ENCODE results near the gene ANKRD55.

ANKRD55 gene

GRCh38 chr5:56161927-56162326 is 71.2 kb downstream of the ANKRD55 start:
- no peak for TF ChIP-seq ZNF404 (tag by site-specific recombination; IDR thresholded peaks at IDR 0.05)
- no peak for TF ChIP-seq ZNF248 (tag by site-specific recombination; IDR thresholded peaks at IDR 0.05)
- TF ChIP-seq ZNF664 (tag by site-specific recombination; IDR thresholded peaks at IDR 0.05), result no peak
- H3K4me1 ChIP-seq (ENCODE audit: control insufficient read depth, insufficient read depth, low read length), result no peaks in the 10 kb centered on the region
- CTCF ChIA-PET, result no interaction called here

GRCh38 chr5:56161439-56161823 is 71.7 kb downstream of the ANKRD55 start:
- Histone ChIP-seq H3K9me3 (ENCODE audit: control insufficient read depth, insufficient read depth, low read depth, low read length) (no peaks in the 10 kb centered on the region), H3K27ac (ENCODE audit: extremely low read depth, low read depth, low read length) (no peak overlapping the region), H3K4me3 (ENCODE audit: low read depth, low read length) (no peak overlapping the region), H3K4me1 (ENCODE audit: control insufficient read depth, insufficient read depth, low read length) (no peaks in the 10 kb centered on the region), H3K36me3 (ENCODE audit: control insufficient read depth in 2 of 2, insufficient read depth in 1 of 2, low read length in 2 of 2) (no peaks in the 10 kb centered on the region)
- ChIA-PET CTCF (no interaction called here), POLR2A (no interaction called here)
- TF ChIP-seq GLIS1 (tag by site-specific recombination; IDR thresholded peaks at IDR 0.05) (no peak), ZSCAN4 (tag by site-specific recombination; IDR thresholded peaks at IDR 0.05) (no peak), KLF1 (tag by site-specific recombination; IDR thresholded peaks at IDR 0.05) (no peak), ZNF292 (tag by site-specific recombination; IDR thresholded peaks at IDR 0.05; ENCODE audit: borderline replicate concordance, low read depth) (no peak), ZSCAN5A (tag by site-specific recombination; IDR thresholded peaks at IDR 0.05) (no peak), ZNF423 (tag by site-specific recombination; IDR thresholded peaks at IDR 0.05) (no peak)
- TF ChIP-seq, protein P1, sequence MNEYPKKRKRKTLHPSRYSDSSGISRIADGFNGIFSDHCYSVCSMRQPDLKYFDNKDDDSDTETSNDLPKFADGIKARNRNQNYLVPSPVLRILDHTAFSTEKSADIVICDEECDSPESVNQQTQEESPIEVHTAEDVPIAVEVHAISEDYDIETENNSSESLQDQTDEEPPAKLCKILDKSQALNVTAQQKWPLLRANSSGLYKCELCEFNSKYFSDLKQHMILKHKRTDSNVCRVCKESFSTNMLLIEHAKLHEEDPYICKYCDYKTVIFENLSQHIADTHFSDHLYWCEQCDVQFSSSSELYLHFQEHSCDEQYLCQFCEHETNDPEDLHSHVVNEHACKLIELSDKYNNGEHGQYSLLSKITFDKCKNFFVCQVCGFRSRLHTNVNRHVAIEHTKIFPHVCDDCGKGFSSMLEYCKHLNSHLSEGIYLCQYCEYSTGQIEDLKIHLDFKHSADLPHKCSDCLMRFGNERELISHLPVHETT (tag by site-specific recombination; IDR thresholded peaks at IDR 0.05), result no peak
- TF ChIP-seq, protein P2, sequence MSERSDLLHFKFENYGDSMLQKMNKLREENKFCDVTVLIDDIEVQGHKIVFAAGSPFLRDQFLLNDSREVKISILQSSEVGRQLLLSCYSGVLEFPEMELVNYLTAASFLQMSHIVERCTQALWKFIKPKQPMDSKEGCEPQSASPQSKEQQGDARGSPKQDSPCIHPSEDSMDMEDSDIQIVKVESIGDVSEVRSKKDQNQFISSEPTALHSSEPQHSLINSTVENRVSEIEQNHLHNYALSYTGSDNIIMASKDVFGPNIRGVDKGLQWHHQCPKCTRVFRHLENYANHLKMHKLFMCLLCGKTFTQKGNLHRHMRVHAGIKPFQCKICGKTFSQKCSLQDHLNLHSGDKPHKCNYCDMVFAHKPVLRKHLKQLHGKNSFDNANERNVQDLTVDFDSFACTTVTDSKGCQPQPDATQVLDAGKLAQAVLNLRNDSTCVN (tag by site-specific recombination; optimal IDR thresholded peaks at IDR 0.05), result no peak

More at GRCh38 chr5:56161927-56162326, 71.2 kb downstream of the ANKRD55 start:
- POLR2A ChIA-PET, result no interaction called here
- no peaks in the 10 kb centered on the region for H3K36me3 ChIP-seq (ENCODE audit: control insufficient read depth in 2 of 2, insufficient read depth in 1 of 2, low read length in 2 of 2)
- H3K4me3 ChIP-seq (ENCODE audit: low read depth, low read length), result no peak overlapping the region
- H3K9me3 ChIP-seq (ENCODE audit: control insufficient read depth, insufficient read depth, low read depth, low read length), result no peaks in the 10 kb centered on the region
- H3K27ac ChIP-seq (ENCODE audit: extremely low read depth, low read depth, low read length), result no peak overlapping the region

DNA sequence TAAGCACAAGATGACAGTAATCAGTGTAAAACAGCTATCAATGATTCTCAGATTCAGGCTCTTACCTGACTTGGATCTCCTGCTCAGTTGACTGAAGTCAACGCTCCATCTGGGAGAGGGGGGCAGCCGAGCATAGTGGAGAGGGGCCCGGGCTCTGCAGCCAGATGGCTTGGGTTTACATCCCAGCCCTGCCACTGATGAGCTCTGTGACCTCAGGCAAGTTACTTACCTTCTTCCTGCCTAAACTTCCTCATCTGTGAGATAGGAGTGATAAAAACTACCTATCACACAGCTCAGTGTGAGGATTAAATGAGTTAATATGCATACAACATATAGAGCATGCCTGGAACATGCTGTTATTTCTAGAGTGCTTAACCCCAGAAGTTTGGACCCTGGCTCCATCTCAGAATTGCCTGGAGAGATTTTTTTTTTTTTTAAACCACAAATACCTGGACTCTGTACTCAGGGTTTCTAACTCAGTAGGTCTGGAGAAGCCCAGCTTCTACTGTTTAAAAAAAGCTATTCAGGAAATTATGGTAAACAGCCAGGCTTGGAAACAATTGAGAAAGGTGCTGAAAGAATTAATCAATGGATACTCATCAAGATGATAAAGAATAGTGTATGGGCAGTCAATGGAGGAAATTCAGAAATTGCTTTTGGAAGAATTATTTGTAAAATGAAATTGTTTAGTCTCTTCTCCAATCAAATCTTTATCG is 72.2 kb downstream of the ANKRD55 start:
- Histone ChIP-seq H3K36me3 (ENCODE audit: control insufficient read depth in 2 of 2, insufficient read depth in 1 of 2, low read length in 2 of 2) (no peaks in the 10 kb centered on the region), H3K4me1 (ENCODE audit: control insufficient read depth, insufficient read depth, low read length) (no peaks in the 10 kb centered on the region), H3K27ac (ENCODE audit: extremely low read depth, low read depth, low read length) (no peak overlapping the region), H3K9me3 (ENCODE audit: control insufficient read depth, insufficient read depth, low read depth, low read length) (no peaks in the 10 kb centered on the region), H3K4me3 (ENCODE audit: low read depth, low read length) (no peak overlapping the region)
- ChIA-PET POLR2A (no interaction called here), CTCF (no interaction called here)
- TF ChIP-seq ZNF701 (tag by site-specific recombination; IDR thresholded peaks at IDR 0.05) (no peak), ZBTB11 (tag by site-specific recombination; conservative IDR thresholded peaks at IDR 0.05; ENCODE audit: low read depth) (no peak), REPIN1 (tag by site-specific recombination; IDR thresholded peaks at IDR 0.05; ENCODE audit: low read depth) (no peak), ZNF157 (tag by site-specific recombination; IDR thresholded peaks at IDR 0.05) (no peak), ZNF324 (tag by site-specific recombination; IDR thresholded peaks at IDR 0.05) (no peak), ZNF791 (tag by site-specific recombination; IDR thresholded peaks at IDR 0.05) (no peak), ZBTB20 (tag by site-specific recombination; IDR thresholded peaks at IDR 0.05) (no peak)
- TF ChIP-seq, protein P3, sequence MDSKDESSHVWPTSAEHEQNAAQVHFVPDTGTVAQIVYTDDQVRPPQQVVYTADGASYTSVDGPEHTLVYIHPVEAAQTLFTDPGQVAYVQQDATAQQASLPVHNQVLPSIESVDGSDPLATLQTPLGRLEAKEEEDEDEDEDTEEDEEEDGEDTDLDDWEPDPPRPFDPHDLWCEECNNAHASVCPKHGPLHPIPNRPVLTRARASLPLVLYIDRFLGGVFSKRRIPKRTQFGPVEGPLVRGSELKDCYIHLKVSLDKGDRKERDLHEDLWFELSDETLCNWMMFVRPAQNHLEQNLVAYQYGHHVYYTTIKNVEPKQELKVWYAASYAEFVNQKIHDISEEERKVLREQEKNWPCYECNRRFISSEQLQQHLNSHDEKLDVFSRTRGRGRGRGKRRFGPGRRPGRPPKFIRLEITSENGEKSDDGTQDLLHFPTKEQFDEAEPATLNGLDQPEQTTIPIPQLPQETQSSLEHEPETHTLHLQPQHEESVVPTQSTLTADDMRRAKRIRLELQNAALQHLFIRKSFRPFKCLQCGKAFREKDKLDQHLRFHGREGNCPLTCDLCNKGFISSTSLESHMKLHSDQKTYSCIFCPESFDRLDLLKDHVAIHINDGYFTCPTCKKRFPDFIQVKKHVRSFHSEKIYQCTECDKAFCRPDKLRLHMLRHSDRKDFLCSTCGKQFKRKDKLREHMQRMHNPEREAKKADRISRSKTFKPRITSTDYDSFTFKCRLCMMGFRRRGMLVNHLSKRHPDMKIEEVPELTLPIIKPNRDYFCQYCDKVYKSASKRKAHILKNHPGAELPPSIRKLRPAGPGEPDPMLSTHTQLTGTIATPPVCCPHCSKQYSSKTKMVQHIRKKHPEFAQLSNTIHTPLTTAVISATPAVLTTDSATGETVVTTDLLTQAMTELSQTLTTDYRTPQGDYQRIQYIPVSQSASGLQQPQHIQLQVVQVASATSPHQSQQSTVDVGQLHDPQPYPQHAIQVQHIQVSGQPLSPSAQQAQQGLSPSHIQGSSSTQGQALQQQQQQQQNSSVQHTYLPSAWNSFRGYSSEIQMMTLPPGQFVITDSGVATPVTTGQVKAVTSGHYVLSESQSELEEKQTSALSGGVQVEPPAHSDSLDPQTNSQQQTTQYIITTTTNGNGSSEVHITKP (tag by site-specific recombination; IDR thresholded peaks at IDR 0.05), result no peak

All from HEK293 (cell line).